Progenitor cell of endocrine pancreas (in vitro differentiated cells): ENCODE data around the gene CISD1. TPM values are rescaled to one million over a fixed set of nuclear protein-coding genes. Genes with fewer than 3 reads are reported as not detected.

Experiments used
- DNase-seq: peaks from one replicate; pipeline ENCODE4 v3.0.0; 2021; ENCODE audit warnings: low spot score; ENCODE audit not compliant: unreplicated experiment
- H3K27ac Mint-ChIP-seq: 2 replicates; pipeline ENCODE4 v1.8.0; 2021; ENCODE audit warnings: mild to moderate bottlenecking, moderate library complexity, mixed read lengths
- H3K27me3 Mint-ChIP-seq: 2 replicates; pipeline ENCODE4 v1.8.0; 2021; ENCODE audit warnings: mixed read lengths
- H3K36me3 Mint-ChIP-seq: 2 replicates; pipeline ENCODE4 v1.8.0; 2022; ENCODE audit warnings: mixed read lengths; ENCODE audit not compliant: insufficient read depth
- H3K4me1 Mint-ChIP-seq: 2 replicates; pipeline ENCODE4 v1.8.0; 2021; ENCODE audit warnings: low read depth, mixed read lengths
- H3K4me3 Mint-ChIP-seq: 2 replicates; pipeline ENCODE4 v1.8.0; 2021; ENCODE audit warnings: low read depth, mild to moderate bottlenecking, moderate library complexity, mixed read lengths
- H3K9me3 Mint-ChIP-seq: 2 replicates; pipeline ENCODE4 v1.8.0; 2021; ENCODE audit warnings: low read depth, mixed read lengths
- CTCF ChIP-seq: fragments of 200-600 bp; sonication (generic); IDR thresholded peaks from one replicate; pipeline ENCODE4 v1.5.0; 2021; ENCODE audit warnings: antibody characterized with exemption, mild to moderate bottlenecking; ENCODE audit not compliant: unreplicated experiment
- total RNA-seq: library from RNA; stranded (reverse); gene quantifications from 2 replicates; pipeline ENCODE4 v1.2.1, GENCODE V29; 2021

The CISD1 gene
- total RNA-seq, 1 donor from 2014 or later: 31.7 TPM

- H3K4me3 Mint-ChIP-seq: no peak overlapping the region
- H3K9me3 Mint-ChIP-seq: no peaks in the 10 kb centered on the region
- H3K36me3 Mint-ChIP-seq: no peaks in the 10 kb centered on the region
- peaks cover 3% of the 10 kb centered on the region for H3K27me3 Mint-ChIP-seq
- no peak for TF ChIP-seq CTCF
- no peak for DNase-seq
- no peaks in the 10 kb centered on the region for H3K4me1 Mint-ChIP-seq
- no peak overlapping the region for H3K27ac Mint-ChIP-seq
These were observed 58.0 kb downstream of the CISD1 start for GRCh38 chr10:58326967-58327381.

- H3K4me3 Mint-ChIP-seq: no peak overlapping the region
- no peaks in the 10 kb centered on the region for H3K4me1 Mint-ChIP-seq
- no peak overlapping the region for H3K27ac Mint-ChIP-seq
- no peaks in the 10 kb centered on the region for H3K36me3 Mint-ChIP-seq
- H3K9me3 Mint-ChIP-seq: no peaks in the 10 kb centered on the region
- H3K27me3 Mint-ChIP-seq: peaks cover 3% of the 10 kb centered on the region
- TF ChIP-seq CTCF: no peak
- no peak for DNase-seq
These were observed 59.3 kb downstream of the CISD1 start for GRCh38 chr10:58328233-58328632.

- H3K27me3 Mint-ChIP-seq: peaks cover 3% of the 10 kb centered on the region
- H3K9me3 Mint-ChIP-seq: no peaks in the 10 kb centered on the region
- H3K27ac Mint-ChIP-seq: no peak overlapping the region
- peaks cover 3% of the 10 kb centered on the region for H3K4me1 Mint-ChIP-seq
- TF ChIP-seq CTCF: no peak
- H3K4me3 Mint-ChIP-seq: no peak overlapping the region
- no peak for DNase-seq
- no peaks in the 10 kb centered on the region for H3K36me3 Mint-ChIP-seq
These were observed 61.5 kb downstream of the CISD1 start for GRCh38 chr10:58330431-58330830.

- Mint-ChIP-seq H3K4me3 (no peak overlapping the region), H3K9me3 (no peaks in the 10 kb centered on the region), H3K27me3 (peaks cover 3% of the 10 kb centered on the region), H3K27ac (no peak overlapping the region), H3K4me1 (peaks cover 12% of the 10 kb centered on the region), H3K36me3 (no peaks in the 10 kb centered on the region)
- no peak for TF ChIP-seq CTCF
- DNase-seq: no peak
These were observed 62.7 kb downstream of the CISD1 start for GRCh38 chr10:58331646-58332045.

GRCh38 chr10:58334817-58335305 is 65.9 kb downstream of the CISD1 start, which contains the start of gene UBE2D1:
TSS of gene UBE2D1 (plus strand) at chr10:58335006. CDS start at chr10:58335202, 196 bp downstream.
- peaks cover 1% of the 10 kb centered on the region for H3K36me3 Mint-ChIP-seq

More at GRCh38 chr10:58334817-58335305, 65.9 kb downstream of the CISD1 start, which contains the start of gene UBE2D1:
- peak; percentile 54 for TF ChIP-seq CTCF
- peak within 1 kb of the TSS; percentile 94 for H3K27ac Mint-ChIP-seq
- peak; percentile 84 for DNase-seq
- H3K9me3 Mint-ChIP-seq: no peaks in the 10 kb centered on the region
- H3K4me3 Mint-ChIP-seq: peak within 1 kb of the TSS; percentile 93
- peaks cover 3% of the 10 kb centered on the region for H3K27me3 Mint-ChIP-seq
- H3K4me1 Mint-ChIP-seq: peaks cover 14% of the 10 kb centered on the region
